Fibroblast of skin of right quadriceps (primary cell): Measurements from ENCODE around the gene ABCC12.
A peak's percentile ranks its signal among the peaks of the same experiment; 100 is the strongest.

Experiments
- DNase-seq: peaks from one replicate; pipeline ENCODE4 v3.0.0-alpha.2; 2013

ABCC12 gene

GRCh38 chr16:48165961-48166578 is 10.3 kb upstream of the ABCC12 start:
- DNase-seq: peak; percentile 19

- DNase-seq: peak; percentile 67
Observed at GRCh38 chr16:48164907-48165715, 9.3 kb upstream of the ABCC12 start.

- no peak for DNase-seq
Observed at GRCh38 chr16:48162839-48163410, 7.1 kb upstream of the ABCC12 start.

GRCh38 chr16:48161906-48162305 is 6.1 kb upstream of the ABCC12 start:
- DNase-seq: no peak

- no peak for DNase-seq
Observed at GRCh38 chr16:48160575-48160974, 4.8 kb upstream of the ABCC12 start.

GRCh38 chr16:48158296-48158695 is 2.5 kb upstream of the ABCC12 start:
- peak; percentile 86 for DNase-seq

- DNase-seq: no peak
Observed at GRCh38 chr16:48157794-48158193, 2.0 kb upstream of the ABCC12 start.

GRCh38 chr16:48157302-48157701 is 1.5 kb upstream of the ABCC12 start:
- no peak for DNase-seq

- DNase-seq: peak; percentile 80
Observed at GRCh38 chr16:48156790-48157209, 1.0 kb upstream of the ABCC12 start.

- no peak for DNase-seq
Observed at GRCh38 chr16:48153774-48154173, 2.0 kb downstream of the ABCC12 start.

GRCh38 chr16:48152226-48152625 is 3.6 kb downstream of the ABCC12 start:
- no peak for DNase-seq

- no peak for DNase-seq
Observed at GRCh38 chr16:48150707-48151106, 5.1 kb downstream of the ABCC12 start.

GRCh38 chr16:48146710-48147109 is 9.1 kb downstream of the ABCC12 start:
- DNase-seq: no peak

- no peak for DNase-seq
Observed at GRCh38 chr16:48146131-48146530, 9.7 kb downstream of the ABCC12 start.

- DNase-seq: no peak
Observed at GRCh38 chr16:48143812-48144368, 11.9 kb downstream of the ABCC12 start.

- DNase-seq: no peak
Observed at GRCh38 chr16:48140821-48141220, 15.0 kb downstream of the ABCC12 start.

- no peak for DNase-seq
Observed at GRCh38 chr16:48139517-48139916, 16.3 kb downstream of the ABCC12 start.

- no peak for DNase-seq
Observed at GRCh38 chr16:48138543-48138942, 17.2 kb downstream of the ABCC12 start.

- no peak for DNase-seq
Observed at GRCh38 chr16:48137822-48138221, 18.0 kb downstream of the ABCC12 start.

- DNase-seq: no peak
Observed at GRCh38 chr16:48136547-48137360, 19.0 kb downstream of the ABCC12 start.

- DNase-seq: no peak
Observed at GRCh38 chr16:48133455-48134211, 22.2 kb downstream of the ABCC12 start.

GRCh38 chr16:48132696-48133095 is 23.1 kb downstream of the ABCC12 start:
- DNase-seq: no peak
